HepG2 (cell line): Measurements from ENCODE around the gene ATP5MC2.

Experiments
- ATF1 ChIP-seq: IDR thresholded peaks from 2 replicates; pipeline ENCODE4 v1.6.1; 2016; ENCODE audit warnings: mild to moderate bottlenecking, control low read depth
- FOXM1 ChIP-seq: sonication (generic); formaldehyde crosslinking; IDR thresholded peaks from 2 replicates; pipeline ENCODE4 v1.5.0; 2020; ENCODE audit warnings: missing genetic modification reagents
- ZNF121 ChIP-seq: sonication (generic); formaldehyde crosslinking; IDR thresholded peaks from 2 replicates; pipeline ENCODE4 v1.5.0; 2020; ENCODE audit warnings: mild to moderate bottlenecking, missing genetic modification reagents

DNA sequence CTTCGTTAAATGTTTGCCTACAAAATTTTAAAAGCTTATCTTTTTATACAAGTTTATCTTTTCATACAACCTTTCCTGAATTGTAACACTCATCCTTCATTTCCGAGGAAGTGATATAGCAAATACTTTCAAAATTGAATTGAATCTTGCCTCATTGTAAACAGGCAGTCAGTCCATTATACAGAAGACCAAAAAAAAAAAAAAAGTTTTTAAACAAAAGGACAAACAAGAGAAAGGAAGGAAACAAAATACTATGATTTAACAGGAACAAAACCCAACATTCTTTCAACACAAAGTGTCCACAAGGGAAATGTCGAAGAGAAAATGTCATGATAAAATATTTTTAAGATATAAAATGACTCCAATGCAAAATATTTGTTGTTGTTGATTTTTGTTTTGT, 58.2 kb downstream of the ATP5MC2 start:
- TF ChIP-seq ZNF121 (CRISPR knock-in tag) = no peak
- no peak for TF ChIP-seq ATF1
- TF ChIP-seq FOXM1 = no peak
